HAP-1 (cell line): ENCODE measurements around the gene SERPINB1.
A peak's percentile ranks its signal among the peaks of the same experiment; 100 is the strongest.

Experiments used
- DNase-seq, 2 experiments: peaks; one replicate each; pipeline ENCODE4 v3.0.0-alpha.2; 2016 to 2020; ENCODE audit warnings: low spot score in 2 of 2
- H3K27me3 ChIP-seq: fragments of 250-450 bp; sonication (Bioruptor Pico); 2 replicates; pipeline ENCODE4 v1.5.1; 2020; ENCODE audit warnings: low read depth, mild to moderate bottlenecking, moderate library complexity
- H3K36me3 ChIP-seq: fragments of 250-450 bp; sonication (Bioruptor Pico); replicated peaks from 2 replicates; pipeline ENCODE4 v1.5.1; 2020; ENCODE audit warnings: mild to moderate bottlenecking
- H3K4me1 ChIP-seq: fragments of 250-450 bp; sonication (Bioruptor Pico); 2 replicates; pipeline ENCODE4 v1.5.1; 2020; ENCODE audit warnings: mild to moderate bottlenecking
- H3K4me3 ChIP-seq: fragments of 250-450 bp; sonication (Bioruptor Pico); 2 replicates; pipeline ENCODE4 v1.5.1; 2020; ENCODE audit warnings: mild to moderate bottlenecking, moderate library complexity
- H3K9me3 ChIP-seq: fragments of 250-450 bp; sonication (Bioruptor Pico); 2 replicates; pipeline ENCODE4 v1.5.1; 2020; ENCODE audit warnings: mild to moderate bottlenecking, moderate library complexity
- in situ Hi-C: fragments of 300-500 bp; cut with MboI; formaldehyde crosslinking; loops from 3 replicates; pipeline ENCODE4 v1.14.3; 2020; ENCODE audit warnings: low sequenced_read_pairs, inconsistent platforms, mixed read lengths

SERPINB1 gene

GRCh38 chr6:2850538-2851113 is 9.0 kb upstream of the SERPINB1 start:
- H3K36me3 ChIP-seq, result no peaks in the 10 kb centered on the region
- in situ Hi-C loops, result loop anchor here (5.0 kb wide), 1 partner anchor 82 kb away; no protein-coding TSS in a partner anchor
- no peaks in the 10 kb centered on the region for H3K27me3 ChIP-seq
- DNase-seq, result no peak
- peaks cover 10% of the 10 kb centered on the region for H3K4me1 ChIP-seq
- H3K4me3 ChIP-seq, result no peak overlapping the region
- H3K9me3 ChIP-seq, result no peaks in the 10 kb centered on the region

- Histone ChIP-seq H3K4me3 (no peak overlapping the region), H3K9me3 (no peaks in the 10 kb centered on the region), H3K27me3 (no peaks in the 10 kb centered on the region), H3K4me1 (peaks cover 8% of the 10 kb centered on the region), H3K36me3 (no peaks in the 10 kb centered on the region)
- no peak for DNase-seq
- in situ Hi-C loops, result no loop called here
Measured at GRCh38 chr6:2848851-2849250, 7.2 kb upstream of the SERPINB1 start.

- in situ Hi-C loops, result no loop called here
- no peak for DNase-seq
- peaks cover 13% of the 10 kb centered on the region for H3K4me1 ChIP-seq
- no peaks in the 10 kb centered on the region for H3K36me3 ChIP-seq
- no peak overlapping the region for H3K4me3 ChIP-seq
- no peaks in the 10 kb centered on the region for H3K27me3 ChIP-seq
- H3K9me3 ChIP-seq, result no peaks in the 10 kb centered on the region
Measured at GRCh38 chr6:2845880-2846208, 4.2 kb upstream of the SERPINB1 start.

- Histone ChIP-seq H3K4me3 (no peak overlapping the region), H3K4me1 (peaks cover 31% of the 10 kb centered on the region), H3K27me3 (no peaks in the 10 kb centered on the region), H3K9me3 (no peaks in the 10 kb centered on the region), H3K36me3 (no peaks in the 10 kb centered on the region)
- no peak for DNase-seq
- in situ Hi-C loops, result loop anchor here (5.0 kb wide), 1 partner anchor 213 kb away; no protein-coding TSS in a partner anchor
Measured at GRCh38 chr6:2844008-2844407, 2.3 kb upstream of the SERPINB1 start.

GRCh38 chr6:2843138-2843740 is 1.6 kb upstream of the SERPINB1 start:
- no peak for DNase-seq
- H3K27me3 ChIP-seq, result no peaks in the 10 kb centered on the region
- H3K4me1 ChIP-seq, result peaks cover 35% of the 10 kb centered on the region
- 0 out of 2 replicates have a peak, but pooled peaks cover under 1% of the 10 kb centered on the region for H3K36me3 ChIP-seq
- in situ Hi-C loops, result loop anchor here (5.0 kb wide), 1 partner anchor 214 kb away; no protein-coding TSS in a partner anchor
- no peaks in the 10 kb centered on the region for H3K9me3 ChIP-seq
- no peak overlapping the region for H3K4me3 ChIP-seq

GRCh38 chr6:2842139-2842552 is 483 bp upstream of the SERPINB1 start:
- Histone ChIP-seq H3K9me3 (no peaks in the 10 kb centered on the region), H3K36me3 (0 out of 2 replicates have a peak, but pooled peaks cover 3% of the 10 kb centered on the region), H3K27me3 (no peaks in the 10 kb centered on the region), H3K4me1 (peaks cover 35% of the 10 kb centered on the region), H3K4me3 (peak overlapping the region; percentile 31)
- no peak for DNase-seq
- in situ Hi-C loops, result loop anchor here (5.0 kb wide), 1 partner anchor 215 kb away; no protein-coding TSS in a partner anchor

GRCh38 chr6:2840749-2841061 is 958 bp downstream of the SERPINB1 start:
- DNase-seq, result no peak
- Histone ChIP-seq H3K36me3 (0 out of 2 replicates have a peak, but pooled peaks cover 6% of the 10 kb centered on the region), H3K9me3 (no peaks in the 10 kb centered on the region), H3K4me3 (peak overlapping the region; percentile 31), H3K4me1 (peaks cover 30% of the 10 kb centered on the region), H3K27me3 (no peaks in the 10 kb centered on the region)
- in situ Hi-C loops, result loop anchor here (5.0 kb wide), 1 partner anchor 217 kb away; no protein-coding TSS in a partner anchor

GRCh38 chr6:2839982-2840748 is 1.5 kb downstream of the SERPINB1 start:
- in situ Hi-C loops, result loop anchor here (5.0 kb wide), 1 partner anchor 217 kb away; no protein-coding TSS in a partner anchor
- no peak for DNase-seq

GRCh38 chr6:2839195-2839981 is 2.3 kb downstream of the SERPINB1 start:
- Histone ChIP-seq H3K36me3 (peaks cover 7% of the 10 kb centered on the region; the same call in 1 of the 2 replicates), H3K4me3 (no peak overlapping the region), H3K9me3 (no peaks in the 10 kb centered on the region), H3K27me3 (no peaks in the 10 kb centered on the region), H3K4me1 (peaks cover 30% of the 10 kb centered on the region)
- in situ Hi-C loops, result no loop called here
- DNase-seq, result peak in 1 of 2 experiments; percentile 80

More at GRCh38 chr6:2839982-2840748, 1.5 kb downstream of the SERPINB1 start:
- Histone ChIP-seq H3K9me3 (no peaks in the 10 kb centered on the region), H3K4me1 (peaks cover 30% of the 10 kb centered on the region), H3K27me3 (no peaks in the 10 kb centered on the region), H3K36me3 (0 out of 2 replicates have a peak, but pooled peaks cover 7% of the 10 kb centered on the region), H3K4me3 (no peak overlapping the region)

- Histone ChIP-seq H3K36me3 (peaks cover 7% of the 10 kb centered on the region), H3K27me3 (no peaks in the 10 kb centered on the region), H3K9me3 (no peaks in the 10 kb centered on the region), H3K4me1 (peaks cover 30% of the 10 kb centered on the region), H3K4me3 (no peak overlapping the region)
- in situ Hi-C loops, result no loop called here
- no peak for DNase-seq
Measured at GRCh38 chr6:2838251-2838650, 3.4 kb downstream of the SERPINB1 start.

GRCh38 chr6:2834262-2834661 is 7.4 kb downstream of the SERPINB1 start:
- peaks cover 7% of the 10 kb centered on the region for H3K36me3 ChIP-seq
- peaks cover 7% of the 10 kb centered on the region for H3K4me1 ChIP-seq
- in situ Hi-C loops, result no loop called here
- no peak overlapping the region for H3K4me3 ChIP-seq
- no peaks in the 10 kb centered on the region for H3K27me3 ChIP-seq
- no peak for DNase-seq
- no peaks in the 10 kb centered on the region for H3K9me3 ChIP-seq

GRCh38 chr6:2831392-2831791 is 10.3 kb downstream of the SERPINB1 start:
- Histone ChIP-seq H3K9me3 (no peaks in the 10 kb centered on the region), H3K4me1 (no peaks in the 10 kb centered on the region), H3K36me3 (peaks cover 4% of the 10 kb centered on the region), H3K4me3 (no peak overlapping the region), H3K27me3 (no peaks in the 10 kb centered on the region)
- in situ Hi-C loops, result no loop called here
- DNase-seq, result no peak

GRCh38 chr6:2830183-2830582 is 11.5 kb downstream of the SERPINB1 start:
- no peak for DNase-seq
- Histone ChIP-seq H3K27me3 (no peaks in the 10 kb centered on the region), H3K4me3 (no peak overlapping the region), H3K9me3 (no peaks in the 10 kb centered on the region), H3K36me3 (no peaks in the 10 kb centered on the region; the same call in none of the 2 replicates), H3K4me1 (no peaks in the 10 kb centered on the region)
- in situ Hi-C loops, result no loop called here
